ENCODE results near the gene NFAM1.

Gene NFAM1

DNA sequence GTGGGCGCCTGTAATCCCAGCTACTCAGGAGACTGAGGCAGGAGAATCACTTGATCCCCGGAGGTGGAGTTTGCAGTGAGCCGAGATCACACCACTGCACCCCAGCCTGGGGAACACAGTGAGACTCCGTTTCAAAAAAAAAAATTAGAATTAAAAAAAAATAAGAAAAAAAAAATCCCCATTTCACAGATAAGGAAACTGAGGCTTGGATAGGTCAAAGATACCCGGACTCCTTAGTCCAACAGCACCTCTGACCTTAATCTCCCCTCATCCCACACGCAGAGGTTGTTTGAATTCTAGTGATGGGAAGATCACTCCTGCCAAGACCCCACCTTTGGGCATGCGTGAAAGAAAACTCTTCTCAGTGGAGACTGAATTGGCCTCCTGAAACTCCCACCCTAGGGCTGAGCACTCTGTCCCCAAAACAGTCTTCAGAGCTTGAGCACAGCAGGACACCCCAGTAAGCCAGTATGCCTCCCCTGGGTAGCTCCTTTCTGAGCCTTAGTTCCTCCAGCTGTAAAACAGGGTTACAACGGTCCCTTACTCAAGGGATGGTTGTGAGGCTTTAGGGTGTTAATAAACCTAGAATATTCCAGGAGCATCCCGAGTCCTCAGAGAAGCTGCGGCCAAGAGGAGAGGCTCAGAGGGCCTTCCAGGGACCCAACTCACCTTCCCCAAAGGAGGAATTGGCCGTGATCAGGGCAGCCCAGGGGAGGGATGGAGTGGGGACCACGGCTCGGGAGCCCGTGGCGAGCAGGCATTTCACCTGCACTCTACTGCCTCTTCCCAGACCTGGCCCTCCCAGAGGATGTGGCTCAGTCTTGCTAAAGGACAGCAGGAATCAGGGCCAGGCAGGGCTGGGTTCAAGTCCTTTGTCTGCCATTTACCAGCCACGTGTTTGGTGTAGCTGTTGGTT, 73.3 kb downstream of the NFAM1 start:
- DNase-seq (ENCODE audit: low read depth in 2 of 2): no peak

DNA sequence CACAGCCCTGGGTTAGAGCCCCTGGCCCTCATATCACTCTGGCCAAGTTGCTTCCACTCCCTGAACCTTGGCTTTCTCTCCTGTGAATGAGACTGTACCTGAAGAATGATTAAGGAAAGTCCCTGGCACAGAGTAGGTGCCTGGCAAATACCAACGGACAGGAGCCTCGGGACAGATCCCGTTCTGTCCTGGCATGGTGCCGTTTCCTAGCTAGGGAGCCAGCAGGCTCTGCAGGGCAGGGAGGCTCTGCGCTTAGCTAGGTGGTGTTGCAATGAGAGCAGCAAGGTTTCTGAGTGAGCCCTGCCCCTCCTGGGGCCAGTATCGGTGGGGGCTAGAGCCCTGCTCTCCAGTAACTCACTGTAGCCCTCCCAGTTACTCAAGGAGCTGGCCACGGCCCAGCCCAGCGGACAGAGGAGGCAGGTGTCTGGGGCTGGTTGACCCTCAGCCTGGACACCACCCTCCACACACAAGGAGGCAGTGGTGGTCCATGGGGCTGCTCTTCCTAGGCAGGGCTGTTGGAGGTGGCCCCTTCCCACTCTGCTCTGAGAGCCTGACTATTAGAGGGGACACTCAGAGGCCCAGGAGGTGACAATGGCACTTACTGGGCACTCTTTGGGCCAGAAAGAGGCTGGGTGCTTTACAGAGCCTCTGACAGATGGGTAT, 74.4 kb downstream of the NFAM1 start:
- no peak for DNase-seq (ENCODE audit: low read depth in 2 of 2)

DNA sequence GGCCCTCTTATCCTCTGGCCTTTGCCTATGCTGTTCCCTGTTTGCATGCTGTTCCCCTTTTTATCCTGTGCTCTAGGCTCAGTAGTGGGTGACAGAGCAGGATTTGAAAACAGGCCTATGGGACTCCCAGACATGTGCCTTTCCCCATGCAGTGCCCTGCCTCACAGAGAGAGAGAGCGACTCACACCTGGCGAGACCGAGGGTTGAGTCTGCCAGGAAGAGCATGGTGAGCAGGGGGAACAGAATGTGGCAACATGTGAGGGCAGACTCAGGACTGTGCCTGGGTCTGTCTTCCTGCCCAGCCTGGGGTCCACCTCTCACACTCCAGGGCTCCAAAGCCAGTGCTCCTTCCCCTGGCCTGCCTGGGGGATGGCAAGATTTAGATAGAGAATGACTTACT, 75.0 kb downstream of the NFAM1 start:
- DNase-seq (ENCODE audit: low read depth in 2 of 2): no peak

DNA sequence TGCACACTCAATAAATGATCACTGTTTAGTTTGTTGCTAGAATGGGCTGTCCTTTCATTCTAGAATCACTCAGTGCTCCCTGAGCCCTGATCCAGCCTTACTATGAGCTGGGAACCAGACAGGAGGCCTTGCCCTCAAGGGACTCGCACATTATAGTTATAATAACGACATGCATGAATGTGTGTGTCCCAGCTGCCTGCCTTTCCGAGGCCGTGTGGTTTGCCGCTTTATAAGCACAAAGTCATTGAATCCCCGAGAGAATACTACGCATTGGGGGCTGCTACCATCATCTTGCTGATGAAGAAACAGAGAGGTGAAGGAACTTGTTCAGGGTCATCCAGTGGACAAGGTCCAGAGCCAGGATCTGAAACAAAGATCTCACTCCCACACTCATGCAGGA, 75.7 kb downstream of the NFAM1 start:
- no peak for DNase-seq (ENCODE audit: low read depth in 2 of 2)

DNA sequence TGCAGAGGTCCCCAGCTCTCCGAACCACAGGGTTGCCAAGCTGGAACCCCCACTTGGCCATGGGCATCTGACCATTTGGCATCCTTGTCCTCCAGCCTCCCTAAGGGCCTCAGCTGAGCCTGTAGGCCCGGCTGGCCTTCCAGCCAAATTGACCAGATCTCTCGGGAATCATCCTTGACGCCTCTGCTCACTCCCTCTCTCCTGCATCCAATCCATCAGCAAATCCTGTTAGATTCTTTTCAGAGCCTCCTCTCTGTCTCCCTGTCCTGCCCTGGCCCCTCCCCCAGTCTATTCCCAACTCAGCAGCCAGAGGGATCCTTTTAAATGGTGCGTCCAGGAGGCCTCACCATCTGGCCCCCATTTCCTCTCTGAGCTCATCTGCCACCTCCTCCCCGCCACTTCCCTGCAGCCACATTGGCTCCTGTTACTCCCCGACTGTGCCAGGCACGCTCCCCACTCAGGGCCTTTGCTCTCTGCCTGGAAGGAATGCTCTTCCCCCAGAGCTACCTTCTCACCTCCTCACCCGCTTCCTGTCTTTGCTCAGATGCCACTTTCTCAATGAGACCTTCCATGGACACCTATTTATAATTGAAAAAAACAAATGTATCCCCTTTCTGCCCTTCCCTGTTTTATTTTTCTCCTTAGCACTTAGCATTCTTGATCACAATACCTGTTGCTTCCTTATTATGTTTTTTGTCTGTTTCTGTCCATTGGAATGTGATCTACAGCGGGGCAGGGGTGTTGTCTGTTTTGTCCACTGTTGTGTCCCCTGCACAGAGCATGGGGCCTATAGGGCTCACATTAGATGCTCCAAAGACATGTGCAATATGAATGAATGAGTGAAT, 78.1 kb downstream of the NFAM1 start:
- DNase-seq (ENCODE audit: low read depth in 2 of 2): no peak

DNA sequence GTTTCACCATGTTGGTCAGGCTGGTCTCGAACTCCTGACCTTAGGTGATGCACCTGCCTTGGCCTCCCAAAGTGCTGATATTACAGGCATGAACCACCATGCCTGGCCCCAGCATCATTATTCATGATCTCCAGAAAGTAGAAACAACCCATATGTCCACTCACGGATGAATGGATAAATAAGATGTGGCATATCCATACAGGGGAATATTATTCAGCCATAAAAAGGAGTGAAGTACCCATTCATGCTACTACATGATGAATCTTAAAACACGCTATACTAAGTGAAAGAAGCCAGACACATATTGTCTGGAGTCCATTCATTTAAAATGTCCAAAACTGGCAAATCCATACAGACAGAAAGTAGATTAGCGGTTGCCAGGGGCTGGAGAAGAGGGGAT, 81.8 kb downstream of the NFAM1 start:
- no peak for DNase-seq (ENCODE audit: low read depth in 2 of 2)

DNA sequence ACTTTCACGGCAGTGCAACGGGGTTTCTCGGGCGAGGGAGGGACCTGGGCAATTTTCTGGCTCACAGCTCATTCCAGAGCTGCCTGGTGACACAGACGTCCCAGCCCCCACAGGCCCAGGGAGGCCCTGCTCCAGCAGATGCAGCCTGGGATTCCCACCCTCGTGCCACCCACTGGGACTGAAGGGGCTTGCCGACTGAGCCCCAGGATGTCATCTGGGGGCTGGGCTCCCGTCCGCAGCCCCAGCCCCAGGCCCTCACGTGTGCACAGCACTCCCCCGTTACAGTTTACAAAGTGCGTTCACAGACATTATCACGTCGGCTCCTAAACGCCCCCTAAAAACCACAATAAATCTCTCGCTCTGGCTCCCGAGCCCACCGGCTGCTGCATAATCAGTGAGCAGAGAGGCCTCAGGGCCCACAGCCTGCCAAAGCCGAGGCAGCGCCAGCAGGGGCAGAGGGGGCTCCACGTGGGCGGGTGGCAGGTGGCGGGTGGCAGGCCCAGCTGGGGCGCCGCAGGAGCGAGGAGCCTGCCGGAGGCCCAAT, 84.8 kb downstream of the NFAM1 start:
- DNase-seq (ENCODE audit: low read depth in 2 of 2): no peak

DNA sequence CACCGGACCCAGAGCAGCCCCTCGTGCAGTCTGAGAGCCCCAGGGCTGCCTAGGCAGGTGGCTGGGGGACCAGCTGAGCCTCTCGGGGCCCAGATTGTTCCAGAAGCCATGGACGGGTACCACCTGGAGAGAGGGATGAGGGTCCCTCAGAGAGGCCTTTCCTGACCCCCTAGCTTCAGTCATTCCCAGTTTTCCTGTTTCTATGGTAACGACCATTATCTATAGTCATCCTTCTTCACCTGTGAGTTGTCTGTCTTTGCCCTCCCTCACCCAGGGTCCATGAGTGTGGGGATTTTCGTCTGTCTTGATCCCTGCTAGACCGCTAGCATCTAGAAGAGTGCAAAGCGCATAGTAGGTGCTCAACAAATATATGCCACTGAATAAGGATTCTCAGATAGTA, 85.5 kb downstream of the NFAM1 start:
- no peak for DNase-seq (ENCODE audit: low read depth in 2 of 2)

DNA sequence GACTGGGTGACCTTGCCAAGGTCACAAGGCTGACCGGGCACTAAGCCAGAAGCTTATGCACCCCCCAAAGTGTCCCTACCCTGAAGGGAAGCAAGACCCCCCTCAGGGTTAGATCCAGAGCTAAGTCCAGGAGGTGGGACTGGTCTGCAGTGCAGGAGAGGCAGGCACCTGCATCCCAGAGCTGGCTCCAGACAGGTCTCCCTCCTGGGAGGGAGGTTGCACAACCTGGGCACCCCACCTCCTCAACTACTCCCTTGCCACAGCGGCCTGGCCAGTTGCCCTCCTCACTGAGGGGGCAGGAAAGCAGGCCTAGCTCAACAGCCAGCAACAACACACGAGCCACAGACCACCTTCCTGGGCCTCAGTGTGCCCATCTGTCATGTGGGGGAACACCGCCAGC, 86.7 kb downstream of the NFAM1 start:
- DNase-seq (ENCODE audit: low read depth in 2 of 2): no peak

DNA sequence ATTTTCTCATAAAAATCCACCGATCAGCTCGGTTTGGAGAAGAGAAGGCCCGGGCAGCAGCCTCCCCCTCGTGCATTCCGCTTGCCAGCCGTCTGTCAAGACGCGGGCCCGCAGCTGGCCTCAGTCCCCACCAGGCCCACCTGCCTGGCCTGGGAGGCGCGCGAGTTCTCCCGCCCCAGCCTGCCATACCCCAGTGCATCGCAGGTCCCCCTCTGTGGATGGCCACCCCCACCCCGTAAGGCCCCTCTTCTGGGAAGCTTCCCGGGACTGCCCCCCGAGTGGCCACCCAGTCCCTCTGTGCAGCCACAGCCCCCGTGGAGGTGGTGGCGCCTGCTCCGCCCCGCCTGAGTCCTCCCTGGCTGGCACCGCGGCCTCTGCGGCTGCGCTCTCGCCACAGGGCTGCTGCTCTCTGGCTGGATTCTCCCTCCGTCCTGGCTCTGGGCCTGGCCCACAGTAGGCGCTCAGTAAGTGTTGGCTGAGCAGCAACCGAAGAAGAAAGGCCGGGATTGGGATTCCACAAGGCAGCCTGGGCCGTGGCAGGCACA, 87.8 kb downstream of the NFAM1 start:
- DNase-seq (ENCODE audit: low read depth in 2 of 2): no peak

DNA sequence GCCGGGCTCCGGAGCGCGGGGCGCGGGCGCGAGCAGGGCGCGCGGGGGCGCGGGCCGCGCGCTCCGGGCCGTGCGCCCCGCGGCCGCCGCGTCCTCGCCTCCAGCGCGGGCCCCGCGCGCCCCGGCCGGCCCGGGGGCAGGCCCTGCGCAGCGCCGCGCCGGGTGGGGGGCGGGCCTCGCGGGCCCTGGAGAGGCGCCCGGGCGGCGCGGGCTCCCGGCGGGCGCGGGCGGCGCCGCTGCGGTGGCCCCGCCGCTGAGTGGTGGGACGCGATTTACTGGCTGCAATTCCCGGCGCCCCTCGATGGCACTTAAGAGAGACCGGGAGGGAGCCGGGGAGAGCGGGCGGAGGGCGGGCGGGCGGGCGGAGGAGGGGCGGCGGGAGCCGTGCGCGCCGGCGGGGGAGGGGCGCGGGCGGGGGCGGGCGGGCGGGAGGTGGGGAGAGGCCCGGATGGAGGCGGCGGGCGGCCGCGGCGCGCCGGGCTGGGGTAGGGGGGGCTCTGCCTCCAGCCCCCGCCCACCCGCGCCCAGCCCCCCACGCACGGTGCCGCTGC, 88.6 kb downstream of the NFAM1 start:
- peak in 1 of 2 donors; percentile 16 for DNase-seq (ENCODE audit: low read depth in 2 of 2)

DNA sequence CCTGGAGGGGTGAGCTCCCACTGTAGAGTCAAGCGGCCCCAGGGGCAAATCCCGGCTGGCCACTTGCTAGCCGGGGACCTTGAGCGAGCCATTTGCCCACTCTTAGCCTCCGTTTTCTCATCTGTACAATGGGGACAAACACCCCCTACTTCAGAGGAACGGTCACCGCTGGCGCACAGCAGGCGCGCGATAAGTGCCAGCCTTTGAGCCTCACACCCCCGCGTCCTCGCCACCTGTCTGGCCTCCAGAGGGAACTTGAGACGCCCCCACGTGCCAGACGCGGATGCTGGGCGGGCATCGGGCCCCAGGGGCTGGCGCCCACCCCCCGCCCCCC, 89.1 kb downstream of the NFAM1 start:
- DNase-seq (ENCODE audit: low read depth in 2 of 2): peak in 1 of 2 donors; percentile 9

DNA sequence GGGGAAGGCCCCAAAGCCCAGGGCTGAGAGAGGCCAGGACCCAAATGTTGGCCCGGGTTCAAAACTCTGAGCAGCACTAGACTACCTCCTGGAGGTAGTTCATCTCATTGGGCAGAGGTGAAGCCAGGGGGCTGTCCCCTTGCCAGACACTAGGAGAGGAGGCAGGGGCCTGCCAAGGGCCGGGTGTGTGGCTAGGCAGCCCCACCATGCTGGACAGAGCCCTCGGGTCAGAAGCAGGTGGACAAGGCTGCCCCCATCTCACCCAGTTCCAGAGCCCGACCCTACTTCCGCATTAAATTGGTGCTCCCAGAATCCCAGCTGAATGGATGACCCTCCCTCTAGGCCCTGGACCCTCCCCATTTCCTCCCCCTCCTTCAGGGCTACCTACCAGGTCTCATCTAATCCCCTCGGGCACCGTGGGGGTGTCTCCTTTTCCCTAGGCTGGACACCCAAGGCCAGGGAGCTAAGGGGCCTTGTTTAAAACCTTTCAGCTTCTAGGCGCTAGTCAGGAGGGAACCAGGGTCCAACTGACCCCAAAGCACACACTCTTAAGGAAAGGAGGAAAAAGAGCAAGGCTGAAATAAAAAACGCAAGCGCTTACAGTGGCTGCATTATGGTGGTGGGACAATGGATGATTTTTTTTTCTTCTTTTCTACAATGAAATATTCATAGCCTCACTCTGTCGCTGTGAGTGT, 89.6 kb downstream of the NFAM1 start:
- no peak for DNase-seq (ENCODE audit: low read depth in 2 of 2)

DNA sequence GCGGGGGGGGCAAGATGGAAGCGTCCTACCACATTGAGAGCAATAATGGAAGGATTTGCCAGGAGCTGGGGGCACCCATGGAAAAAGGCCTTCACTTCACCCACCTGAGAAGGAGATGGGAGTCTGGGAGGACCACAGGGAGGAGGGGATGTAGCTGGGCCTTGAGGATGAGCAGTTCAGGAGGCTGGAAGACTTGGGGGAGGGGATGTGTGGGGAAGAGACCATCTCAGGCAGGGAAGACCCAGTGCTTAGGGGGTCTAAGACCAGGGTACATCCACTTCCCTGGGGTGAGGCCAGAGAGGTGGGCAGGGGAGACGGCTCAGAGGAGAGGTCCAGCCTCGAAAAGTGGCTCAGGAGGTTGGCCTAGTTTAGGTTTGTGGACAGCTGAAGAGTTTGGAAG, 90.4 kb downstream of the NFAM1 start:
- DNase-seq (ENCODE audit: low read depth in 2 of 2): no peak

DNA sequence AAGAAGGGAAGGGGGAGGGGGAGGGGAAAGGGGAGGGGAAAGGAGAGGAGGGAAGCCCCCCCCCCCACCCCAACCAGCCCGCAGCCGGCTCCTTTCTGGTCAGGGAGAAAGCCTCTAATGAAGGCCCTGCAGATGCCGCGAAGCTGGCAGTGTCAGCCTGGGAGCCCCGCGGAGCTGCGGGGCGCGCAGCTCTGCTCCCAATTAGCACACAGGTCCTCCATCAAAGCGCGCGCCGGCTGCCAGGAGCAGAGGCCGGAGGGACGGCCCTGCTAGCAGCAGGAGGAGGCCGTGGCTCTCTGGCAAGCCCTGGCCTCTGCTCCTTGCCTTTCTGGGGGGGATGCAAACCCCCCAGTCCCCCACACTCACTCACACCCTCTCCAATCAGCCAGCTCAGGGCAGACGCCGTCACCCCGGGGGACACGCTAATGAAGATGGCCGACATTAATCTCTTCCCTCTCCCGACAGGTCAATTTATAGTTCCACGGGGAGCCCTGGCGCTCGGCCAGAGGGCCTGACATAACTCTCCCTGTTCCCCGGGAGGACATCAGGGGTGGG, 91.3 kb downstream of the NFAM1 start:
- DNase-seq (ENCODE audit: low read depth in 2 of 2): no peak

DNA sequence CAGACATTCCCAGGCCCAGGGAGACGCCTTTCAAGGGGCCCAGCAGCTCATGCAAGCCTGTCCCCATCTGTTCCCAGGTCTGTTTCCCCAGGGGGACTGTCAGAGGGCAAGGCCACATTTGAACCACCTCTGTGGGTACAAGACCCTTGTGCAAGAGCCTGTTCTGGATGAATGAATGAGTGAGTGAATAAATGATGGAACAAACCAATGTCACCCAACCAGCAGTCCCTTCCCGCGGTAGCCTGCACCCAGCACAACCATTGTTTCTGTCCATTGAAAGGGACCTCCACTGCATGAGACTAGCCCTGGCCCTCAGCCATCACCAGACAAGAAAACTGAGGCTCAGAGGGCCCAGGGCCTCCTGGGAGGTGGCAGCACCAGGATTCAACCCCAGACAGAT, 92.1 kb downstream of the NFAM1 start:
- DNase-seq (ENCODE audit: low read depth in 2 of 2): no peak

DNA sequence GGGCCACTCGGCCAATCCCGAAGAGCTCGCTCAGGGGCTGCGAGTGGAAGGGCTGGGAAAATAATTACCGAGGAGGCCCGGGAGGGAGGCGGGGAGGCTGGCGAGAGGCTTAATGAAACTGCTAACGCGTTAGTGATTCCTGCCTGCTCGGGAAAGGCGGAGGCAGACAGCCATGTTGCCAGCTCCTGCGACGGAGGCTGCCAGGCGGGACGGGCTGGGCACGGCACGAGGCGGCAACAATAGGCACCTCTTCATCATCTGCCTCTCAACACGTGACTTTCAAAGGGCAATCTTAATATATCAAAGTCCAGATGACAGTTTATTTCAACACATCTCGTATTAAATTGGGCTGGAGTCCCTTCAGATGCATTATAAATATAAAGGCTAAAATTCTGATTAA, 93.7 kb downstream of the NFAM1 start:
- DNase-seq (ENCODE audit: low read depth in 2 of 2): no peak

DNA sequence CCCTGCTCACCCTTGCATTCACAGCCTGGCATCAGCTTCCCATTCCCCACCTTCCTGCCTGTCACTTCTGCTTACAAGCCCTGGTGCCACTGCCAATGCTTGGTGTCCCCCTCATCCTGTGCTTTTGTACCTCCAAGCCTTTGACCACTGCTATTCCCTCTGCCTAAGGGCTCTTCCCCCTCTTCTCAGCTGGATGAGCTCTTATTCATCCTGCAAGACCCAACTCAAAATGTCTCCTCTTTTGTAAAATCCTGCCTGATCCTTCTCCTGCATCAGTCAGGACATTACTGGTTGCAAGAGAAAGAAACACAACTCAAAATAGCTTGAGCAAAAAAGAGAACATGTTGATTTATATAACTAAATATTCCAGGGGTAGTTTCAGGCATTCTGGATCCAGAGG, 94.8 kb downstream of the NFAM1 start:
- DNase-seq (ENCODE audit: low read depth in 2 of 2): no peak

DNA sequence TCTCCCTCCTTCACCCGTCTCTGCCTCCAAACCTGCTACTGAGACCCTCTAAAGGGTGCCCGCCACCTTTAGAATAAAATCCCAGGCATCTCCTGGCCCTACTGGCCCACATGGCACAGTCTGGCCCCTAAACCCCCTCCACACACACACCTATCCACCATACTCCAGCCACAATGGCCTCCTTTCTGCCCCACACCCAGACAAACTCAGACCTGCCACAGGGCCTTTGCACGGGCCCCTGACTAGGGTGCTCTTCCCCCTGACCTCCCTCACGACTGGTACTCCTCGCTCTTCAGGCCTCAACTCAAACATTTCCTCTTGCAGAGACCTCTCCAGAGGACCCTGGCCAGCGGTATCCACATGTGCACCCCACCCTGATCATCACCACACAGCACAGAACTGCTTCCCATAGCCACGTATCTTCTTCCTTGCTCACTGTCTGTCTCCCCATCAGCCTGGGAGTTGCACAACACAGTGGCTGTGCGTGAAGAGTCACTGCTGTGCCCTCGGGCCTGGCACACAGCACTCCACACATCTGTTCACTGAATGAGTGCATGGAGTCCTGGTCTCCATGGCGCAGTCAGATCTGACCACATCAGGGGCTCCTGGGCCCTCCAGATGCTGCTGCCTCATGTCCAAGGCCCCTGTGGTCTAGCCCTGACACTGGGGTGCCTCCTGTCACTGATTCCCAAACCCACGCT, 95.5 kb downstream of the NFAM1 start:
- DNase-seq (ENCODE audit: low read depth in 2 of 2): no peak

DNA sequence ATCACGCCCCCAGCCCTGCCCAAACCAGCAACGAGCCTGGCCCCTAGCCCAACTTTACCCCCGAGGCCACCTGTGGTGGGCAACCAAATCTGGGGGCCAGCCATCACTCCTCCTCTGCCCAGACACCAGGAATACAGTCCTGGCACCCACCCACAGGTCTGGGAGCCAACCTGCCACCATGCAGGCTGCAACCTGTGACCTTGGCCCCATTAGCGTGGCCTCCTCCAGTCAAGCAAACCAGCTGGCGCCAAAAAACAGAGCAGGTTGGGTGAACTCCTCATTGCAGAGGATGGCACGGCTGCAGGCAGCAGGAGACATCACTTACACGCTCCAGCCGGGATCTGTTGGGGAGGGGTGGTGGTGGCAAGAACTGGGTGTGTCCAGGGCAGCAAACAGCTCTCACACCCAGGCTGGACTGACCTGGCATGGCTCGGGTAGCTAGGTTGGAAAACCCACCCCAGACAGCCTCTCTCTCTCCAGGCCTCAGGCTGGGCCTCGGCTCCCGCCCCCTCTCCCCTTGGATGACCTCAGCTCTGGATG, 96.3 kb downstream of the NFAM1 start:
- no peak for DNase-seq (ENCODE audit: low read depth in 2 of 2)

Measured in stimulated activated CD8-positive, alpha-beta memory T cell treated with anti-CD3 and anti-CD28 coated beads, Interleukin-15, amount 100 ng/mL, for 4 hours (primary cell).